GM10248 (cell line): ENCODE measurements around the gene PANK3.
"Not testable (repeated sequence)": the region's sequence is repeated elsewhere in the genome, so short reads cannot be mapped to it uniquely, and the experiment has no call there.

ENCODE experiments used
- CTCF ChIA-PET: fragments of 300-600 bp; sonication (Branson Sonifier 250); formaldehyde crosslinking; extraction: SDS; loops from one replicate; lab custom pipeline; 2021; ENCODE audit warnings: antibody characterized with exemption; lab: Yijun Ruan, JAX
- POLR2A ChIA-PET: fragments of 350-650 bp; sonication (Branson Sonifier 250); formaldehyde crosslinking; extraction: SDS; loops from one replicate; lab custom pipeline; 2020; ENCODE audit warnings: antibody characterized with exemption; lab: Yijun Ruan, JAX
- DNase-seq: peaks from one replicate; pipeline ENCODE4 v3.0.0; 2012; ENCODE audit errors: extremely low spot score
- CTCF ChIP-seq: IDR thresholded peaks from 2 replicates; pipeline ENCODE4 v1.5.1; 2012; ENCODE audit warnings: mild to moderate bottlenecking, low read depth; ENCODE audit errors: extremely low read depth, missing control alignments, control extremely low read depth

PANK3 gene

GRCh38 chr5:168579488-168580226 is 489 bp upstream of the PANK3 start:
- no peak for TF ChIP-seq CTCF
- CTCF ChIA-PET: interaction anchor here (1.7 kb wide), 1 partner anchor 12 kb away, joined by 6 read pairs; no protein-coding TSS in a partner anchor
- DNase-seq: peak; percentile 96
- POLR2A ChIA-PET: no interaction called here

- ChIA-PET POLR2A (no interaction called here), CTCF (interaction anchor here (1.1 kb wide), 1 partner anchor 11 kb away, joined by 3 read pairs; no protein-coding TSS in a partner anchor)
- DNase-seq: no peak
- TF ChIP-seq CTCF: no peak
Measured at GRCh38 chr5:168578006-168578405, 1.2 kb downstream of the PANK3 start.

- no peak for DNase-seq
- CTCF ChIA-PET: interaction anchor here (1.3 to 2.3 kb wide), 4 partner anchors 9 to 89 kb away, joined by 3 to 8 read pairs (median 4); partner anchors contain the start of gene RARS1
- TF ChIP-seq CTCF: no peak
- POLR2A ChIA-PET: no interaction called here
Measured at GRCh38 chr5:168575391-168576372, 3.5 kb downstream of the PANK3 start.

GRCh38 chr5:168574156-168574555 is 5.0 kb downstream of the PANK3 start:
- POLR2A ChIA-PET, DNase-seq: not testable (repeated sequence)
- CTCF ChIA-PET: interaction anchor here (1.8 to 2.3 kb wide), 2 partner anchors 18 to 87 kb away, joined by 4 to 8 read pairs; partner anchors contain the start of gene RARS1

- CTCF ChIA-PET, POLR2A ChIA-PET, DNase-seq: not testable (repeated sequence)
Measured at GRCh38 chr5:168573663-168574062, 5.5 kb downstream of the PANK3 start.

- DNase-seq: no peak
- ChIA-PET POLR2A (no interaction called here), CTCF (no interaction called here)
- TF ChIP-seq CTCF: no peak
Measured at GRCh38 chr5:168570490-168571328, 8.5 kb downstream of the PANK3 start.

GRCh38 chr5:168568738-168569137 is 10.4 kb downstream of the PANK3 start:
- ChIA-PET CTCF (no interaction called here), POLR2A (no interaction called here)
- no peak for TF ChIP-seq CTCF
- DNase-seq: no peak
